DND-41 (cell line): ENCODE measurements around the gene IL17RE.

Experiments
- EZH2 ChIP-seq: IDR thresholded peaks from 3 replicates; pipeline ENCODE4 v1.6.1; 2012; ENCODE audit warnings: borderline replicate concordance, low read depth, mild to moderate bottlenecking, moderate library complexity, low read length, inconsistent platforms; ENCODE audit not compliant: severe bottlenecking
- TF ChIP-seq, protein P1 (sequence below): IDR thresholded peaks from 2 replicates; pipeline ENCODE4 v1.5.1; 2012; ENCODE audit warnings: borderline replicate concordance, low read length, moderate library complexity, mild to moderate bottlenecking; ENCODE audit not compliant: poor library complexity, severe bottlenecking; ENCODE audit errors: extremely low read depth

DNA sequence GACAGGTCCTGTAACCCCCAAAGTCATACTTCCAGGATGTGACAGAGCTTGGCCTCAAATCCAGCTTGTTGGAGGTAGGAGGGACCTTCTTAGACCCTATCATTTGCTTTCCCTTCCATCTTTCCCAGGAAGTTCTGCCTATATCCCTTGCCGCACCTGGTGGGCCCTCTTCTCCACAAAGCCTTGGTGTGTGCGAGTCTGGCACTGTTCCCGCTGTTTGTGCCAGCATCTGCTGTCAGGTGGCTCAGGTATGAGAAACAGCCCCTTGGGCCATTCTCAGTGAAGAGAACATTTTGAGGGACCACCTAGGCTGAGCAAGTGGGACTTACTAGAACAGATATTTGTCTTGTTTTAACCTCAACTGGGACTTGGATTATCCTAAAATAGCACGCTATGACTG, 1.3 kb downstream of the IL17RE start:
- TF ChIP-seq, protein P1, sequence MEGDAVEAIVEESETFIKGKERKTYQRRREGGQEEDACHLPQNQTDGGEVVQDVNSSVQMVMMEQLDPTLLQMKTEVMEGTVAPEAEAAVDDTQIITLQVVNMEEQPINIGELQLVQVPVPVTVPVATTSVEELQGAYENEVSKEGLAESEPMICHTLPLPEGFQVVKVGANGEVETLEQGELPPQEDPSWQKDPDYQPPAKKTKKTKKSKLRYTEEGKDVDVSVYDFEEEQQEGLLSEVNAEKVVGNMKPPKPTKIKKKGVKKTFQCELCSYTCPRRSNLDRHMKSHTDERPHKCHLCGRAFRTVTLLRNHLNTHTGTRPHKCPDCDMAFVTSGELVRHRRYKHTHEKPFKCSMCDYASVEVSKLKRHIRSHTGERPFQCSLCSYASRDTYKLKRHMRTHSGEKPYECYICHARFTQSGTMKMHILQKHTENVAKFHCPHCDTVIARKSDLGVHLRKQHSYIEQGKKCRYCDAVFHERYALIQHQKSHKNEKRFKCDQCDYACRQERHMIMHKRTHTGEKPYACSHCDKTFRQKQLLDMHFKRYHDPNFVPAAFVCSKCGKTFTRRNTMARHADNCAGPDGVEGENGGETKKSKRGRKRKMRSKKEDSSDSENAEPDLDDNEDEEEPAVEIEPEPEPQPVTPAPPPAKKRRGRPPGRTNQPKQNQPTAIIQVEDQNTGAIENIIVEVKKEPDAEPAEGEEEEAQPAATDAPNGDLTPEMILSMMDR: no peak
- no peak for TF ChIP-seq EZH2
